ENCODE measurements around the gene WWC2.
"Not testable (repeated sequence)": the region's sequence is repeated elsewhere in the genome, so short reads cannot be mapped to it uniquely, and the experiment has no call there.

WWC2 gene

DNA sequence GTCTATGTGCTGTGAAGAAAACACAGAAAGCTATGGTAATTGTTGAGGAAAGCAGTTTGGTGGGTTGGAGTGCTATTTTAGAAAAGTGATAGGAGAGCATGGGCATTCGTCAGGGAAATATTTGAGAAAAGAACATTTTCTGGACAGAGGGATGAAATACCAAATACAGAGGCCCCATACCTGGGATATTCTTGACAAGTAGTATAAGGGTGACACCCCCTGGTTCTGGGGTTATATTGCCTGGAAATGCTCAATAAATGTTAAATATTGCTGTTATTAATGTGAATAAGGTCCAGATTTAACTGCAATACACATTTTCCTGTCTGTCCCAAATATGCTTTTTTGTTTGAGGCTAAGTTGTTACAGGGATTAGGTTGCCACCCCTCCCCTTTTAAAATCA is 42.9 kb downstream of the WWC2 start:
- DNase-seq (ENCODE audit: low spot score): no peak
- FAIRE-seq: no peak

- FAIRE-seq (no peak), DNase-seq (ENCODE audit: low spot score) (no peak)
These were observed 43.8 kb downstream of the WWC2 start for GRCh38 chr4:183142571-183143550.

DNA sequence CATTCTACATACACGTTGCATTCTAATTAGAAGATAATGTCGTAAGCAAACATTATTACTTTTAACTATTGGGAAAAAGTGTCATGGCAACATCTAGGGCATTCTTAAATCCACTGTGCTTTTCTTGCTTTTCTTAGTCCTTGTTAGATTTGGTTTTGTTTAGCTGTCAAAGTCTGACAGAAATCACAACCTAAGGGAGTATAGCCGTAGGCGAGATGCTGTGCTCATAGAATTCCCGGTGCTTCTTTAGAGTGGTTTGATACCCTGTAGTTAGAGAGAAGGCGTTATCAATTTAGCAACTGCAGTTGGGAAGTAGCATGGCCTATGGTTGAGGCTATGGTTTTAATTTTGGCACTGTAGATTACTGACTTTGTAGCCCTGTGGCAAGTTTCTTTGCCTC is 45.7 kb downstream of the WWC2 start:
- FAIRE-seq: no peak
- no peak for DNase-seq (ENCODE audit: low spot score)

GRCh38 chr4:183145773-183146172 is 46.7 kb downstream of the WWC2 start:
- FAIRE-seq: no peak
- DNase-seq (ENCODE audit: low spot score): no peak

- DNase-seq (ENCODE audit: low spot score) (no peak), FAIRE-seq (no peak)
These were observed 47.4 kb downstream of the WWC2 start for GRCh38 chr4:183146478-183146877.

- no peak for FAIRE-seq
- no peak for DNase-seq (ENCODE audit: low spot score)
These were observed 48.1 kb downstream of the WWC2 start for GRCh38 chr4:183147196-183147595.

DNA sequence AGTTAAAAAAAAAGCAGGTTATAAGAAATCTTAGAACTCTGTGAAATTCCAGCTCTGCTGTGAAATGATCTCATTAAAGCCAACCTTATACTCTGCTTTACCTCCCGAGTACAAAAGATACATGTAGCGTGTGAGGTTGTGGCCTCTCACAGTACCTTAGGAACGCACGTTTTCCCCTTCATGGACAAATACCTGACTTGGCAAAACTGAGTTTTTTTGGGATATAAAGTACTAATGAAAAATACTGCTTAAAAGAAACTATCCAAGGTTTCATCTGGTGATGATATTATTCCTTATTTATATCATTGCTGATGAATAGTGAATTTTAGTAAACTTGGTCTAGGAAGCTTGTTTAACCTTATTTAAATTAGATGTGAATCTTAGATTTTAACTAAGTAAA is 48.9 kb downstream of the WWC2 start:
- DNase-seq (ENCODE audit: low spot score) (no peak), FAIRE-seq (no peak)

DNA sequence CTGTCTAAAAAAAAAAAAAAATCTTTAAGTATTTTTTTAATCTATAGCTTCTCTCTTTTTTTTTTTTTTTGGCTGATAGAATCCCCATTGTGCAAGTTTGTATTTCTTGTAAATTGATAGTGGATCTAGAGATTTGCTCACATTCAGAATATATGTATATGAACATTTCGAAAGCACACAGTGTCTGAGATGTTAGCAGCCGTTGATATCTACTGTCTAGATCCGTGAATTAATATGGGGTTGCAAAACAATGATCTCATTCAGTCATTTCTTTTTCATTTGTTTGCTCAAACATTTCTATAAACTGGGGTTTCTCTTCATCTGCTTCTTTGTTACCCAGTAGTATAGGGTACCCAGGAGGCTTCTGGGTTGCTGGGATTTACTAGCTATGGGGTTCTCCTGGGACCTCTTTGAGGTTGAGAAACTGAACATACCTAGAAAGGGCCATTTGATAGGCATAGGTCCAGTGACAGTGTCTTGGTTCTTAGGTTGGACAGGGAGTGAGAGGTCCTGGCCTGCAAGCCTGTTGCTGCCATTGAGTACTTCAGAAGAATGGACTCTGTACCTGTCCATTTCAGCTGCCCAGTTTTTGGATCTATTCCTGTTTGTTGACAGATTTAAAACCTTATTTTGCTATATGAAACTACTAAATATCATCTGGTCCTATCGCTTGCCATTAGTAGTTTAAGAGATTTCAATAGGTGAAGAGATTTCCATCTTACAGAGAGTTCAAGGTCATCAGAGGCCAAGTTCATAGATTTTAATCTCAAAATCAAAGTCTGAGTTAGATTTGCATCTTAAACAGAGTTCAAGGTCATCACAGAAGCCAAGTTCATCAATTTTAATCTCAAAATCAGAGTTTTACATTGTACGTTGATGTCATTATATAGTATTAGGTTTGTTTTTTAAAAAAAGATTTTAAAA is 50.8 kb downstream of the WWC2 start:
- no peak for FAIRE-seq

DNA sequence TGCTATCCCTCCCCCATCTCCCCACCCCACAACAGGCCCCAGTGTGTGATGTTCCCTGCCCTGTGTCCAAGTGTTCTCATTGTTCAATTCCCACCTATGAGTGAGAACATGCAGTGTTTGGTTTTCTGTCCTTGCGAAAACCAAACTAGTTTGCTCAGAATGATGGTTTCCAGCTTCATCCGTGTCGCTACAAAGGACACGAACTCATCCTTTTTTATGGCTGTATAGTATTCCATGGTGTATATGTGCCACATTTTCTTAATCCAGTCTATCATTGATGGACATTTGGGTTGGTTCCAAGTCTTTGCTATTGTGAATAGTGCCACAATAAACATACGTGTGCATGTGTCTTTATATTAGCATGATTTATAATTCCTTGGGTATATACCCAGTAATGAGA is 51.6 kb downstream of the WWC2 start:
- FAIRE-seq; DNase-seq (ENCODE audit: low spot score): not testable (repeated sequence)

More for the DNA sequence above, 50.8 kb downstream of the WWC2 start:
- DNase-seq (ENCODE audit: low spot score): no peak

DNA sequence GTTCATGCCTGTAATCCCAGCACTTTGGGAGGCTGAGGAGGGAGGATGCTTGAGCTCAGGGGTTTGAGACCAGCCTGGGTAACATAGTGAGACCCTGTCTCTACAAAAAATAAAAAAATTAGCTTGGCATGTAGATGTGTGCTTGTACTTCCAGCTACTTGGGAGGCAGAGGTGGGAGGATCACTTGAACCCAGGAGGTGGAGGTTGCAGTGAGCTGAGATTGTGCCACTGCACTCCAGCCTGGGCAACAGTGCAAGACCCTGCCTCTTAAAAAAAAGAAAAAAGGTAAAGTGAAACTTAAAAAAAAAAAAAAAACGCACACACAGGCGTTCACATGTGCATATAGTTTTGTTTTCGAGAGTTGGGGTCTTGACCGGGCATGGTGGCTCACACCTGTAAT is 53.2 kb downstream of the WWC2 start:
- DNase-seq (ENCODE audit: low spot score); FAIRE-seq: not testable (repeated sequence)

DNA sequence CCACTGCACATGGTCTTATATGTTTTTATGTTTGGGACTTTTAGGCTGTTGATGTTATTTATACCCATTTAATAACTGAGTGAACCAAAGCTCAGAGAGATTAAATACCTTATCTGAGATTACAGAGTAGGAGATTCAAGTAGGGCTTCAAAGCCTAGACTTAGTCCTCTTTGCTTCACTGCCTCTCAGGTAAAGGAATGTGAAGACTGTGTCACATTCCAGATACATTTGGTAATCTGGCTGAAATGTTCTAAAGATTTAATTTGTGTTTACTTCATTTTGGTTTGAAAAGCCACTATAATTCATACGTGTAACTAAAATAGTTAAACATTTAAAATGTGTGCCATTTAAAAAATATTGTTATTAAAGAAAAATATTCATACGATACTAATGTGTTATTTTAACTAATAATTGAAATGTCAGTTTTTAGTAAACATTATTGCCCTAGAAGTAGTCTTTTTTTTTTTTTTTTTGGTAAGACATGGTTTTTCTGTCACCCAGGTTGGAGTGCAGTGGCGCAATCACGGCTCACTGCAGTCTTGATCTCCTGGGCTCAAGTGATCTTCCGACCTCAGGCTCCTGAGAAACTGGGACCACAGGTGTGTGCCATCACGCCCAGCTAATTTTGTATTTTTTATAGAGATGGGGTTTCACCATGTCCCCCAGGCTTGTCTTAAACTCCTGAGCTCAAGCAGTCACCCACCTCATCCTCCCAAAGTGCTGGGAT is 54.3 kb downstream of the WWC2 start:
- no peak for FAIRE-seq
- DNase-seq (ENCODE audit: low spot score): no peak

DNA sequence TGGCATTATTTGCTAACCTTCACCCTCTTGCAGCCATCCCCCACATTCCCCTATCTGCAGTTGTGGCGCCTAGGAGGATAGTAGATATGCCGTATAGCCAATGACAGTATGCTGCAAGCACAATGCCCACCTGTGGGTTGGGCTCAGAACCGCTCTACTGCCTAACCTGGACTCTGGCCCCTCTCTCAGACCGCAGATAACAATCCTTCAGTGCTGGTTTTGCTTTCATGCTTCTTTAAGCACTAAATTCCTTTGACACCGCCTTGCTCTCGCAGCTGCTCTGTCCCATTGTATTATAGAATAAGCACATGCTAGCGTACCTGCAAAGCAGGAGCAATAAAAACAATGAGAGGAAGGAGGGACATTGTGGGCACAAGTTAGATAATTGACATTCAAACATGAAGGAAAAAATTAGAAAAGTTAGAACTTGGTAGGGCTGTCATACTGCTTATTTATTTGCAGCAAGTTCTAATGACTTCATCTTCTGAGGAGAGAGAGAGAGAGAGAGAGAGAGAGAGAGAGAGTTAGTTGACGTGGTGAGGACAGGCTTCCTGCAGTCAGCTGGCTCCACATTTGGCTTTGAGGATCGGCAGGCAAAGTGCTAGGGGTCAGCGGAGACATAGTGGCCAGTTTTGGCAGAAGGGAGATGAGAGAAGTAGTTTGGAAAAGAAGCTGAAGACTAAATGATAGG is 55.8 kb downstream of the WWC2 start:
- DNase-seq (ENCODE audit: low spot score) (no peak), FAIRE-seq (no peak)

GRCh38 chr4:183155450-183156184 is 56.6 kb downstream of the WWC2 start:
- FAIRE-seq (no peak), DNase-seq (ENCODE audit: low spot score) (no peak)

DNA sequence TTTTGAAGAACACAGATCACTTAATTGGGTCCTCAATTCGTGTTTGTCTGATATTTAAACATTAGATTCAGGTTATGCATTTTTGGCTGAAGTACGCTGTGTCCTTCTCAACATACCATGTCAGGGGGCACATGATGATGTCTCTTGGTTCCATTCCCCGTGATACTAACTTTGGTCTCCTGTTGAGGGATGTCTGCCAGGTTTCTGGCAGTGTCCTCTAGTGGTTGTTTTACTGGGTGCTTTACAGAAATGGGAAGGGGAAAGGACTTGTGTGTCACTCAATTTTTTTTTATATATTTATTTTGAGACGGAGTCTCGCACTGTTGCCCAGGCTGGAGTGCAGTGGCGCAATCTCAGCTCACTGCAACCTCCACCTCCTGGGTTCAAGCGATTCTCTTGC is 58.2 kb downstream of the WWC2 start:
- FAIRE-seq (no peak), DNase-seq (ENCODE audit: low spot score) (no peak)

GRCh38 chr4:183158062-183158461 is 59.0 kb downstream of the WWC2 start:
- no peak for DNase-seq (ENCODE audit: low spot score)
- FAIRE-seq: no peak

- FAIRE-seq (no peak), DNase-seq (ENCODE audit: low spot score) (no peak)
These were observed 62.6 kb downstream of the WWC2 start for GRCh38 chr4:183161630-183162029.

- FAIRE-seq: no peak
- DNase-seq (ENCODE audit: low spot score): no peak
These were observed 64.1 kb downstream of the WWC2 start for GRCh38 chr4:183163135-183163534.

DNA sequence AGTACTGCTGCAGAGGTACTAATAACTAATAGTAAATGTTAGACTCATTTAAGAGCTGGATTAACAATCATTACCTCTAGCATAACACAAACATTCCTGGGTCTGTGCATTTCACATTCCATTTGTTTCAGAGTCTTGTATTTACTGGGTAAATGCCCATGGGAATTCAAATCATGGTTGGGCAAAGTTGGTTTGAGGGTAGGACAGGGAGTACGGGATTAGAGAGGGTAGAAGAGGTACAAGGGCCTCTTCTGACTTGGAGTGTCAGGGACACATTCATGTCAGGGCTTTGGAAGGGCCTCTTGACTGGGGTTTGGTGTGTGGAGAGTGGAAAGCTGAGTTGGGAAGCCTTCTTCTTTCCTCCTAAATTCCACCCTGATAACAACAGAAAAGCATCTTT is 65.9 kb downstream of the WWC2 start:
- no peak for FAIRE-seq
- DNase-seq (ENCODE audit: low spot score): no peak

GRCh38 chr4:183165376-183165775 is 66.3 kb downstream of the WWC2 start:
- FAIRE-seq: no peak

DNA sequence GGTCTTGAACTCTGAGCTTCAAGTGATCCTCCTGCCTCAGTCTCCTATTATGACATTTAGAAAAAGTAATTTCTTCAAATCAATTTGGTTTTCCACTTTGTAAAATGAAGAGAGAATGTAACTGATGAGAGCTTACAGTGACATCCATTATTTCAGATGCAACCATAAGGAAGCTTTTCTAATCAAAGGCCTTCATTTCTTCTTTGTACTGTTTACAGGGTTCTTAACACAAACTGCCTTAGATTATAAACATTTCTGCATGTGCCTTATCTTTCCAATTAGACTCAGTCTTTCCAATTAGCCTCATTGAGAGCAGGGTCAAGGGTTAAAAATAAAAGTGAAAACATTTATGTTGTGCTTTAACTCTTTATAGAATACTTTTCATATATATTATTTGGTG is 71.8 kb downstream of the WWC2 start:
- FAIRE-seq: no peak
- no peak for DNase-seq (ENCODE audit: low spot score)

More at GRCh38 chr4:183165376-183165775, 66.3 kb downstream of the WWC2 start:
- DNase-seq (ENCODE audit: low spot score): no peak

All from urothelium cell line (cell line).